Neural cell (in vitro differentiated cells): ENCODE measurements around the gene SLC25A45. TPM values are rescaled to one million over a fixed set of nuclear protein-coding genes. Genes with fewer than 3 reads are reported as not detected.

Source experiments
- H2AFZ ChIP-seq: fragments of 200-600, 300-800 bp; sonication (generic), shearing (Covaris generic); 2 replicates; pipeline ENCODE4 v1.6.0; 2014; ENCODE audit warnings: low read depth, mild to moderate bottlenecking, antibody characterized with exemption, low read length, moderate library complexity
- H3F3A ChIP-seq: fragments of 200-600 bp; shearing (Covaris generic); 2 replicates; pipeline ENCODE4 v1.6.1; 2016; ENCODE audit warnings: mild to moderate bottlenecking, moderate library complexity, mixed read lengths, antibody characterized with exemption, low read length; ENCODE audit not compliant: insufficient read depth, poor library complexity, severe bottlenecking
- H3K27ac ChIP-seq: fragments of 200-600, 300-800 bp; sonication (generic), shearing (Covaris generic); 2 replicates; pipeline ENCODE4 v1.5.1; 2014; ENCODE audit warnings: mild to moderate bottlenecking, low read length, moderate library complexity
- H3K27me3 ChIP-seq: fragments of 300-800, 200-600 bp; sonication (generic), shearing (Covaris generic); 2 replicates; pipeline ENCODE4 v1.6.0; 2014; ENCODE audit warnings: mild to moderate bottlenecking, low read depth, low read length, moderate library complexity; ENCODE audit not compliant: insufficient read depth
- H3K36me3 ChIP-seq: fragments of 300-800, 200-600 bp; sonication (generic), shearing (Covaris generic); 2 replicates; pipeline ENCODE4 v1.5.1; 2014; ENCODE audit warnings: mild to moderate bottlenecking, antibody characterized with exemption, low read length, moderate library complexity; ENCODE audit not compliant: insufficient read depth
- H3K4me2 ChIP-seq: fragments of 300-800, 200-600 bp; sonication (generic), shearing (Covaris generic); 2 replicates; pipeline ENCODE4 v1.6.0; 2014; ENCODE audit warnings: mild to moderate bottlenecking, low read length
- H3K4me3 ChIP-seq: fragments of 300-800, 200-600 bp; sonication (generic), shearing (Covaris generic); 2 replicates; pipeline ENCODE4 v1.5.1; 2014; ENCODE audit warnings: mild to moderate bottlenecking, low read length, moderate library complexity
- H3K79me2 ChIP-seq: fragments of 200-600 bp; shearing (Covaris generic); replicated peaks from 2 replicates; pipeline ENCODE4 v1.6.0; 2014; ENCODE audit warnings: mild to moderate bottlenecking, low read length, moderate library complexity; ENCODE audit not compliant: insufficient read depth
- H3K9ac ChIP-seq: fragments of 300-800, 200-600 bp; sonication (generic), shearing (Covaris generic); 2 replicates; pipeline ENCODE4 v1.6.1; 2016; ENCODE audit warnings: mild to moderate bottlenecking, low read length, mixed read lengths
- H3K9me2 ChIP-seq: fragments of 200-600 bp; shearing (Covaris generic); 2 replicates; pipeline ENCODE4 v1.6.1; 2016; ENCODE audit warnings: mild to moderate bottlenecking, low read length, mixed read lengths; ENCODE audit not compliant: insufficient read depth
- H3K9me3 ChIP-seq: fragments of 200-600, 300-800 bp; sonication (generic), shearing (Covaris generic); 2 replicates; pipeline ENCODE4 v1.6.1; 2016; ENCODE audit warnings: mild to moderate bottlenecking, mixed run types, low read length, moderate library complexity, mixed read lengths
- H4K20me1 ChIP-seq: fragments of 200-600 bp; shearing (Covaris generic); 2 replicates; pipeline ENCODE4 v1.6.1; 2016; ENCODE audit warnings: mild to moderate bottlenecking, mixed run types; ENCODE audit not compliant: insufficient read depth
- CTCF ChIP-seq: fragments of 450-650 bp; IDR thresholded peaks from 2 replicates; pipeline ENCODE4 v1.5.1; 2014; ENCODE audit warnings: antibody characterized with exemption, mild to moderate bottlenecking, moderate library complexity; ENCODE audit not compliant: poor library complexity, severe bottlenecking
- EP300 ChIP-seq: fragments of 450-650 bp; conservative IDR thresholded peaks from 2 replicates; pipeline ENCODE4 v1.6.1; 2014; ENCODE audit warnings: antibody characterized with exemption, mild to moderate bottlenecking, moderate library complexity; ENCODE audit not compliant: poor library complexity, severe bottlenecking
- EZH2 ChIP-seq: fragments of 200-600, 300-800 bp; shearing (Covaris generic), sonication (generic); IDR thresholded peaks from 2 replicates; pipeline ENCODE4 v1.6.1; 2014; ENCODE audit warnings: antibody characterized with exemption, low read length, borderline replicate concordance, mild to moderate bottlenecking; ENCODE audit not compliant: insufficient read depth, poor library complexity, severe bottlenecking
- MXI1 ChIP-seq: fragments of 450-650 bp; conservative IDR thresholded peaks from 2 replicates; pipeline ENCODE4 v1.6.1; 2014; ENCODE audit warnings: antibody characterized with exemption, mild to moderate bottlenecking; ENCODE audit not compliant: poor library complexity, severe bottlenecking
- POLR2AphosphoS5 ChIP-seq: IDR thresholded peaks from 2 replicates; pipeline ENCODE4 v1.6.1; 2012
- RAD21 ChIP-seq: fragments of 450-650 bp; conservative IDR thresholded peaks from 2 replicates; pipeline ENCODE4 v1.6.1; 2014; ENCODE audit warnings: antibody characterized with exemption, mild to moderate bottlenecking, moderate library complexity
- REST ChIP-seq: IDR thresholded peaks from 2 replicates; pipeline ENCODE4 v1.6.1; 2012; ENCODE audit warnings: borderline replicate concordance
- SMC3 ChIP-seq: fragments of 450-650 bp; conservative IDR thresholded peaks from 2 replicates; pipeline ENCODE4 v1.6.1; 2014; ENCODE audit warnings: antibody characterized with exemption, mild to moderate bottlenecking, moderate library complexity; ENCODE audit not compliant: poor library complexity
- TAF1 ChIP-seq: IDR thresholded peaks from 2 replicates; pipeline ENCODE4 v1.6.1; 2012; ENCODE audit warnings: low read depth
- polyA plus RNA-seq: library from polyadenylated mRNA; depleted of rRNA; stranded (reverse); fragments of >200 nt; gene quantifications from 2 replicates; pipeline ENCODE4 v1.2.3, GENCODE V29; 2014

The SLC25A45 gene
- polyA plus RNA-seq, 1 donor from 2014 or later = not detected

GRCh38 chr11:65362320-65362931 lies 20.0 kb downstream of the SLC25A45 start:
- Histone ChIP-seq H3K9me3 (no peaks in the 10 kb centered on the region), H4K20me1 (no peaks in the 10 kb centered on the region), H3K4me3 (no peak overlapping the region), H3K9ac (no peak overlapping the region), H3K4me2 (no peak overlapping the region), H3K36me3 (no peaks in the 10 kb centered on the region), H3K27me3 (no peaks in the 10 kb centered on the region), H3K9me2 (no peaks in the 10 kb centered on the region), H2AFZ (no peak overlapping the region), H3F3A (no peaks in the 10 kb centered on the region), H3K79me2 (peaks cover 19% of the 10 kb centered on the region), H3K27ac (no peak overlapping the region)
- TF ChIP-seq CTCF (no peak), SMC3 (no peak), TAF1 (no peak), RAD21 (no peak), EP300 (no peak), REST (no peak), EZH2 (no peak), MXI1 (no peak), POLR2AphosphoS5 (no peak)

GRCh38 chr11:65357856-65358356 lies 24.5 kb downstream of the SLC25A45 start:
- Histone ChIP-seq H3K9me3 (no peaks in the 10 kb centered on the region), H2AFZ (no peak overlapping the region), H3K27me3 (no peaks in the 10 kb centered on the region), H3K9me2 (no peaks in the 10 kb centered on the region), H3K36me3 (no peaks in the 10 kb centered on the region), H3K4me2 (no peak overlapping the region), H3K4me3 (no peak overlapping the region), H3K9ac (no peak overlapping the region), H3F3A (peaks cover 6% of the 10 kb centered on the region), H3K79me2 (peaks cover 34% of the 10 kb centered on the region), H4K20me1 (no peaks in the 10 kb centered on the region), H3K27ac (no peak overlapping the region)
- TF ChIP-seq EZH2 = no peak
- TF ChIP-seq MXI1 = no peak
- no peak for TF ChIP-seq EP300
- TF ChIP-seq RAD21 = no peak
- no peak for TF ChIP-seq REST
- no peak for TF ChIP-seq POLR2AphosphoS5
- TF ChIP-seq TAF1 = no peak
- TF ChIP-seq SMC3 = no peak
- no peak for TF ChIP-seq CTCF
